ENCODE data around the gene ARMC3.

Gene ARMC3

DNA sequence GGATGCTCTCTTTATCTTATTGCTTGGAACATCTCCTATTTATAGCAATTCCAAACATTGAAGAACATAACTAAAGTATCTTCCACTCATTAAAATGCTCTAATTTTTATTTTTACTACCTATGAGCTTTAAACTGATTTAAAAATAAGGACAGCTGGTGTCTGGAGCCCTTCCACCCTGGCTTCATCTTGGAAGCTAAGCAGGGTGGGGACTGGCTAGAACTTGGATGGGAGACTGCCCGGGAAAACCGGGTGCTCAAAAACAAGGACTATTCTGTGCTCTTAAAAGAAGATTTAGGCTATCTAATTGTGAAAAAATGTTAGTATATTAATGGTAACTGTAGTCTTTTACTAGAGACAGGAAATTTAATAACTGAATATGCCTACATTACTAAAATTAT, 69.2 kb downstream of the ARMC3 start:
- DNase-seq = no peak

DNA sequence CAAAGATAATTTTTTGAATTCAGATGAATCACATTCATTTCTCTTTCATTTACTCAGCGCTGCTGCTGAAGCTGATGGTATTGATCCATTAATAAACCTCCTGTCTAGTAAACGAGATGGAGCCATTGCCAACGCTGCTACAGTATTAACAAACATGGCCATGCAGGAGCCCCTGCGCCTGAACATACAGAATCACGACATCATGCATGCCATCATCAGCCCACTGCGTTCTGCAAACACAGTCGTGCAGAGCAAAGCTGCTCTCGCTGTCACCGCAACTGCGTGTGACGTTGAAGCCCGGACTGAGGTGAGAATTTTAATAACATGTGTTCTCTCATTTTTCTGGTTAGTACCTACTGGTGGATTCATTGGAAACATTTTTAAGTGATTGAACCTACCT, 70.2 kb downstream of the ARMC3 start:
- no peak for DNase-seq

GRCh38 chr10:22999942-23000341, 72.1 kb downstream of the ARMC3 start:
- no peak for DNase-seq

GRCh38 chr10:23001901-23002516, 74.2 kb downstream of the ARMC3 start:
- DNase-seq = no peak

- no peak for DNase-seq
Measured at GRCh38 chr10:23005150-23005549, 77.3 kb downstream of the ARMC3 start.

GRCh38 chr10:23013581-23014335, 85.9 kb downstream of the ARMC3 start:
- no peak for DNase-seq

- no peak for DNase-seq
Measured at GRCh38 chr10:23015021-23015707, 87.3 kb downstream of the ARMC3 start.

- DNase-seq = no peak
Measured at GRCh38 chr10:23016636-23017035, 88.8 kb downstream of the ARMC3 start.

DNA sequence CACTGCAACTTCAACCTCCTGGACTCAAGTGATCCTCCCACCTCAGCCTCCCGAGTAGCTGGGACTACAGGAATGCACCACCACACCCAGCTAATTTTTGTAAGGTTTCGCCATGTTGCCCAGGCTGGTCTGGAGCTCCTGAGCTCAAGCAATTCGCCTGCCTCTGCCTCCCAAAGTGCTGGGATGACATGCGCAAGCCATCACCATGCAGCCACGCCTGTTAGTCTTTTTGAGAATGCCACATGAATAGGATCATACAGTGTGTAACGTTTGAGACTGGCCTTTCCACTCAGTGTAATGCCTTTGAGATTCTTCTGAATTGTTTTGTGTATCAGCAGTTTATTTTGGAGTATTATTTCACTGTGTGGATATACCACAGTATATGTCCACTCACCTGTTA, 91.8 kb downstream of the ARMC3 start:
- no peak for DNase-seq

DNA sequence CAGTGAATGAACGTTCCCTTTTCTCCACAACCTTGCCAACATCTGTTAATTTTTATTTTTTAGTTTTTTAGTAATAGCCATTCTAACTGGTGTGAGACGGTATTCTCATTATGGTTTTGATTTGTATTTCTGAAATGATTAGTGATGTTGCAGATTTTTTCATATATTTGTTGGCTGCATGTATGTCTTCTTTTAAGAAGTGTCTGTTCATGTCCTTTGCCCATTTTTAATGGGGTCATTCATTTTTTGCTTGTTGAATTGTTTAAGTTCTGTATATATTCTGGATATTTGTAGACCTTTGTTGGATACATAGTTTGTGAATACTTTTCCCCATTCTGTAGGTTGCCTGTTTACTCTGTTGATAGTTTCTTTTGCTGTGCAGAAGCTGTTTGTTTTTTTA, 93.6 kb downstream of the ARMC3 start:
- no peak for DNase-seq

DNA sequence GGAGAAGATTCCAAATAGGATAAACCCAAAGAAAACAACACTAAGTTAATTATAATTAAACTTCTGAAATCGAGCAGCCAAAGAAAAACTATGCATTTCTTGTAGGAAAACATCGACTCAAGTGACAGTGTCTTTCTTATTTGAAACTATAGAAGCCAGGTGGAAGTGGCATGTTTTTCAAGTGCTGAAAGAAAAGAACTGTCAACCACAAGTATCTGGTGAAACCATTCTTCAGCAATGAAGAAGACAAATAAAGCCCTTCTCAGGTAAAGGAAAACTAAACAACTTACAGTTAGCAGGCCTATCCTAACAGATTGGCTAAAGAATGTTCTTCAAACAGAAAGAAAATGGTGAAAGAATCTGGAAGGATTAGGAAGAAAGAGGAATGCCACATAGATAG, 96.1 kb downstream of the ARMC3 start:
- no peak for DNase-seq

DNA sequence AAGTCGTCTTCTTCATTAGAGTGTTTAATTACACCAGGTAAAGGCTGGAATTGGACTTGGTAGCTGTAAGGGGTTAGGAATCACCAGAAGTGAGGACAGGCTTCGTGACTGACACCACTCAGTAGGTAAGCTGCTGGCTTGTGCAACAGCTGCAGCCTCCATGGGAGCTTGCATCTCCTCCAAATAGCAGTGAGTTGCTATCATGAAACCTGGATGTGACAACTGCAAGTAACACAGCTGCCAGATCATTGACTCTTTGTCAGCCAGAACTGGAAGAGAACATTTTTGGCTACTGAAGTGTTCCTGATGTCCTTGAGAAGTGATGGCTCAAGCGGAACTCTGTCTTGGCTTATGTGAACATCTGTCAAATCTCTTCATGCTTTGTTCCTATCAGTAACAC, 103.5 kb downstream of the ARMC3 start:
- no peak for DNase-seq

DNA sequence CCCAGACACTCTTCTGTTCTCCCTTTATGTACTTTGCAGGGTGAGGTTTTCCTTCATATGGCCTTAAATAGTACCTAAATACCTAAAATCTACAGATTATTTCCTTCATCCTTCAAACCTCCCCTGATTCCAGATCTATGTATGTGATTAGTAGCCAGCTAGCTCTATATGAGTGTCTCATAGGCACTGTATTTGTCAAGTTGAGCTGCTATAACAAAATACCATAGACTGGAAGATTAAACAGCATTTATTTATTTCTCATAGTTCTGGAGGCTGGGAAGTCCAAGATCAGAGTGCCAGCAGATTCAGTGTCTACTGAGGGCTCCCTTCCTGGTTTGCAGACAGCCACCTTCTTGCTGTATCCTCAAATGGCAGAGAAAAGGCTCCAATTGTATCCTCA, 106.9 kb downstream of the ARMC3 start:
- no peak for DNase-seq

- no peak for DNase-seq
Measured at GRCh38 chr10:23035569-23035968, 107.7 kb downstream of the ARMC3 start.

DNA sequence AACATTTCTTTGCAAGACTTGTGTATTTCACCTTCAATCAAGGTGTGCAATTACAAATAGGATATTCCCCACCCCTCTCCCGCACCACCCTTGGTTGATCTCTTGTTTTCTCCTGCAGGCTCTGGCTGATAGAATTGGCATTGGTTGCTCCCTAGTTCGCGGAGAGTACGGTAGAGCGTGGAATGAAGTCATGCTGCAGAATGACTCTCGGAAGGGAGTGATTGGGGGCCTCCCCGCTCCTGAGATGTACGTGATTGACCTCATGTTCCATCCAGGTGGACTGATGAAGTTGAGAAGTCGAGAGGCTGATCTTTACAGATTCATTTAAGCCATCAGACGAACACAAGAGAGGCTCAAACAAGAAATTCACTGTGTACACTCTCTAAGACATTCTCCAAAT, 109.3 kb downstream of the ARMC3 start:
- no peak for DNase-seq

GRCh38 chr10:23037561-23037960, 109.7 kb downstream of the ARMC3 start:
- DNase-seq = no peak

DNA sequence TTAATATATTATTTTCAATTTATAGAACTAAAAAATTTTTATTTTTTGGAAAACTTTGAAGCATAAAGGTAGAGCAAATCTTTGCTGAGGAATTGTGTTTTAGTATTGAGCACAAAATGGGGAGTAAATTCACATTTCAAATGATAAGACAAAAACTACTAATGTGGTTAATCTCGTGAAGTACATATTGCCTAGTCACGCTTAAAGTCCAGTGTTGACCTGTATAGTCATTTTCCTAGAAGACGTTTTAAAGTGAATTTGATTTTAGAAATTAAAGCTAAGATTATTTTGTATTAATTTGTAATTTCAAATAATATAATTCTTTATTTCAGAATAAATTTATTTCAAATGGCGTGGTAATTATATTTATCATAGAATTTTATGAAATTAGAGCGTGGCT, 110.3 kb downstream of the ARMC3 start:
- no peak for DNase-seq

DNA sequence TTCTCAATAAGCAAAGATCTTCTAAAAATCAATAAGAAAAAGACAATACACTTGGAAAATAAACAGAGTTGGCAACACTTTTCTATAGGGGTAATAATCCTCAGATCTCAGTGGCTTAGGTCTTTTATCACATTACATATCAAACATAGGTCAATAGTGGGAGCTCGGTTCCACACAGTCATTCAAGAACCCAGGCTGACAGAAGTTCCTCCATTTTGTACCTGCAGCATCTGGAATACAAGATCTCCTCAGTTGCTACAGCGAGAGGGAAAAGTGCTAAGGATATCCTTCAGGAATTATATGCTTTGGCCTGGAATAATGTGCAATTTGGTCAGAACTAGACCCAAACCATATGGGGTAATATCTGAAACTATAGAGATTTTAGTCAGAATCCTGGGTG, 112.1 kb downstream of the ARMC3 start:
- no peak for DNase-seq

DNA sequence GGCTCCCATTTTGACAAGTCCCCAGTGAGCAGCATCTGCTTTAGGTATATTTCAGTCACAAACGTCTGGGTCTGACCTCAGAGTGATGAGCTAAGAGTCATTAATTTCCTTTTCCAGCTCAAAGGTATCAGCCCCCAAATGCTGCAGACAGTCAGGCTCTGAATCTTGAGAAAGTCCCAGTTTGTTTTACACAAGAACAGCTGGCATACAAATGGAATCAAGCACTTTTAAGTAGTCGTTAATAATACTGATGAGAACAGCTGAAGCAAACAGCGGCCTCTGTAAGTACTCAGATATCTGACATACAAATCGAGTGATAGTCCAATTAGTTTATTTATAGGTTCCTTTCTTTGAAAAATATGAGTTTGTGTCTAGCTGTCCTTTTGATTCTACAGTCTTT, 118.2 kb downstream of the ARMC3 start:
- DNase-seq = no peak

DNA sequence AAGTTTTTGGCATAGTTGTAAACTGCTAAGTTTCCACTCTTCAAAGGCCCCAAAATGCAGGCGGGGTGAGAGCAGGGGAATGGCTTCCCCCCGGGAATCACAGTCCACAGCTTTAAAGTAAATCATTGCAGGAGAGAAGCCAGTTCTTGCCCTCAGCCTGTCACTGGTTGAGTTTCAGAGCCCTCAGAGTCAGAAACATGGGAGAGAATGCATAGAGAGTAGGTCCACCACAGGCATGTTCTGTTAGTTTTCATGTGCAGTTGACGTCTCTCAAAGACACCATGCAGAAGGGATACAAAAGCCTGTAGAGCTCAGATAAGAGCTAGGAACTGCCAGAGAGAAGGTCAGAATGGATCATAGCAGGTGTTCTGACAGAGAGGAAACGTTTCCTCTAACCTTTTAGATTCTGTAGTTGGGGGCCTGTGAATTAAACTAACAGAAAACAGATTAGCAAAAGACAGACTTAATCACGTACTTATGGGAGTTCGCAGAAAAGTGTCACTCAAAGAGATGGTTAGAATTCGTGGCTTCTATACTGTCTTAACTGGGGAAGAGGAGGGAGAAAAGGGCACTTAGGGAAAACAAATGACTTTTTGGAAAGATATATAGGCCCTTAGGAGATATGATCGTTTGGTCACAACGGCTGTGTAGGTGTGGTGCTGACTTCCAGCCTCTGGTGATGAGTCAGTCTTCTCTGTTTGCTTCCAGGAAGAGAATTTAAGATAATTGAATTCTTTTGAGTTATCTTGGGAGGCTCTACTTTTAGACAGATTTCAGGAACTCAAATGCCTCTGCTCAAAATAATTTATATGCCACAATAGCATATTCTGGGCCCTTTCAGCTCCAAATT, 119.6 kb downstream of the ARMC3 start:
- DNase-seq = no peak

DNA sequence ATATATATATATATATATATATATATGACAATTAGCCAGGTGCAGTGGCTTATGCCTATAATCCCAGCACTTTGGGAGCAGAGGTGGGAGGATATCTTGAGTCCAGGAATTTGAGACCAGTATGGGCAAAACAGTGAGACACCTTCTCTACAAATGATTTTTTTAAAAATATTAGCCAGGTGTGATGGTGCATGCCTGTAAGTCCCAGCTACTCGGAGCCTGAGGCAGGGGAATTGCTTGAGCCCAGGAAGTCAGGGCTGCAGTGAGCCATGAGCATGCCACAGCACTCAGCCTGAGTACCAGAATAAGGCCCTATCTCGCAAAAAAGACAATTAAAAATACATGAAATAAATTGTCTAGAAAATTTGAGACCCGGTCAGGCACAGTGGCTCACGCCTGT, 120.3 kb downstream of the ARMC3 start:
- DNase-seq = no peak

GRCh38 chr10:23051278-23051677, 123.4 kb downstream of the ARMC3 start:
- no peak for DNase-seq

GRCh38 chr10:23051855-23052331, 124.0 kb downstream of the ARMC3 start:
- no peak for DNase-seq

Measured in NCI-H510A (cell line).